ENCODE data around the gene SCFD2. TPM values are rescaled to one million over a fixed set of nuclear protein-coding genes. Genes with fewer than 3 reads are reported as not detected.

SCFD2 gene
- total RNA-seq, 1 donor from 2014 or later, result 10.7 TPM

GRCh38 chr4:53094040-53094439 is 271.8 kb downstream of the SCFD2 start:
- Mint-ChIP-seq H3K9me3 (ENCODE audit: low read depth) (peaks cover 17% of the 10 kb centered on the region), H3K27me3 (ENCODE audit: low read depth) (no peaks in the 10 kb centered on the region), H3K4me1 (ENCODE audit: low read depth) (peaks cover 17% of the 10 kb centered on the region), H3K27ac (ENCODE audit: unreplicated experiment) (no peak overlapping the region), H3K36me3 (ENCODE audit: low read depth) (no peaks in the 10 kb centered on the region), H3K4me3 (ENCODE audit: unreplicated experiment) (no peak overlapping the region)
- no peak for TF ChIP-seq CTCF (IDR thresholded peaks at IDR 0.05)
- DNase-seq (ENCODE audit: low spot score), result no peak

- H3K27ac Mint-ChIP-seq (ENCODE audit: unreplicated experiment), result peak overlapping the region; percentile 9
- no peak for TF ChIP-seq CTCF (IDR thresholded peaks at IDR 0.05)
- DNase-seq (ENCODE audit: low spot score), result no peak
- no peak overlapping the region for H3K4me3 Mint-ChIP-seq (ENCODE audit: unreplicated experiment)
- peaks cover 12% of the 10 kb centered on the region for H3K4me1 Mint-ChIP-seq (ENCODE audit: low read depth)
- peaks cover 4% of the 10 kb centered on the region for H3K36me3 Mint-ChIP-seq (ENCODE audit: low read depth)
- H3K9me3 Mint-ChIP-seq (ENCODE audit: low read depth), result peaks cover 25% of the 10 kb centered on the region
- no peaks in the 10 kb centered on the region for H3K27me3 Mint-ChIP-seq (ENCODE audit: low read depth)
Measured at GRCh38 chr4:53089936-53090729, 275.7 kb downstream of the SCFD2 start.

GRCh38 chr4:53088152-53088551 is 277.7 kb downstream of the SCFD2 start:
- H3K4me1 Mint-ChIP-seq (ENCODE audit: low read depth), result peaks cover 12% of the 10 kb centered on the region
- no peak overlapping the region for H3K27ac Mint-ChIP-seq (ENCODE audit: unreplicated experiment)
- H3K27me3 Mint-ChIP-seq (ENCODE audit: low read depth), result no peaks in the 10 kb centered on the region
- DNase-seq (ENCODE audit: low spot score), result no peak
- no peak for TF ChIP-seq CTCF (IDR thresholded peaks at IDR 0.05)
- H3K36me3 Mint-ChIP-seq (ENCODE audit: low read depth), result peaks cover 9% of the 10 kb centered on the region
- H3K4me3 Mint-ChIP-seq (ENCODE audit: unreplicated experiment), result no peak overlapping the region
- peaks cover 38% of the 10 kb centered on the region for H3K9me3 Mint-ChIP-seq (ENCODE audit: low read depth)

- no peaks in the 10 kb centered on the region for H3K9me3 Mint-ChIP-seq (ENCODE audit: low read depth)
- H3K4me3 Mint-ChIP-seq (ENCODE audit: unreplicated experiment), result no peak overlapping the region
- no peak for DNase-seq (ENCODE audit: low spot score)
- no peak overlapping the region for H3K27ac Mint-ChIP-seq (ENCODE audit: unreplicated experiment)
- H3K27me3 Mint-ChIP-seq (ENCODE audit: low read depth), result no peaks in the 10 kb centered on the region
- H3K4me1 Mint-ChIP-seq (ENCODE audit: low read depth), result peaks cover 6% of the 10 kb centered on the region
- no peaks in the 10 kb centered on the region for H3K36me3 Mint-ChIP-seq (ENCODE audit: low read depth)
- no peak for TF ChIP-seq CTCF (IDR thresholded peaks at IDR 0.05)
Measured at GRCh38 chr4:53076374-53076958, 289.4 kb downstream of the SCFD2 start.

GRCh38 chr4:53075162-53075785 is 290.6 kb downstream of the SCFD2 start:
- H3K27me3 Mint-ChIP-seq (ENCODE audit: low read depth), result no peaks in the 10 kb centered on the region

More at GRCh38 chr4:53075162-53075785, 290.6 kb downstream of the SCFD2 start:
- TF ChIP-seq CTCF (IDR thresholded peaks at IDR 0.05), result no peak
- no peak for DNase-seq (ENCODE audit: low spot score)
- no peaks in the 10 kb centered on the region for H3K36me3 Mint-ChIP-seq (ENCODE audit: low read depth)
- no peak overlapping the region for H3K27ac Mint-ChIP-seq (ENCODE audit: unreplicated experiment)
- H3K4me1 Mint-ChIP-seq (ENCODE audit: low read depth), result peaks cover 6% of the 10 kb centered on the region
- no peaks in the 10 kb centered on the region for H3K9me3 Mint-ChIP-seq (ENCODE audit: low read depth)
- no peak overlapping the region for H3K4me3 Mint-ChIP-seq (ENCODE audit: unreplicated experiment)
